ENCODE data around the gene GOLGA2. TPM values are rescaled to one million over a fixed set of nuclear protein-coding genes. Genes with fewer than 3 reads are reported as not detected.

GOLGA2 gene
- total RNA-seq, 1 donor from 2014 or later, result 35.9 TPM

DNA sequence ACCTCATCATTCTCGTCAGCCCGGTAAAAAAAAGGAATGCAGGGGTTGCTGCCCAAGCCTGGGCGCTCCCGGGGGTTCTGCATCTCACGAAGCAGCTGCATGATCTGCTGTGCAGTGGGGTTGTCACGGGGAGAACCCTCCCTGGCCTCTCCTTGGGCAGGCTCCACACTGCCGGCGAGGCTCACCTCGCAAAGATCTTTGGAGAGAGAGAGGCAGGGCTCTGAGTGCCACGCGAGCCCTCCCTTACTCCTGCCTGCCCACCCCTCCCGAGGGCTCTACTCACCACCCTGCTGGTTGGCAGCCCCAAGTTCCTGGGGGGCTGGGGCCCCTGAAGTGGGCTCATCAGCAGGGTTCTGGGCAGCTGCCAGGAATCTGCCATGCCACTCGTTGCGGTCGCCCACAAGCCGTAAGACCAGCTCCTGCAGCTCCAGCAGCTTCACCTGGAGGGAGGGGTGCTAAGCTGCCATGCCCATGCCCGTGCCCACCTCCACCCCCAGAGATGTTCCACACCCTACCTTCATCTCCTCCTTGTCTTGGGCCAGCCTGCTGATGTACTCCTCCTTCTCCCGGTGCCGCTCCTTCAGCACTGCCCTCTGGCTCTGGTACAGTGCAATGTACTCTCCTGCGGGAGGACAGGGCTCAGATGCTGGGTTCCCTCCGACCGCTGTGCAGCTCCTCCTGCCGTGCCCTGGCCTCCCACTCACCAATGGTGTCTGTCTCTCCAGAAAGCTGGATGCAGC lies 18.6 kb downstream of the GOLGA2 start:
- no peak for DNase-seq (ENCODE audit: low read depth)
- H3K4me3 ChIP-seq (ENCODE audit: low read depth, low read length), result no peak overlapping the region
- TF ChIP-seq CTCF (conservative IDR thresholded peaks at IDR 0.05; ENCODE audit: low read depth, low read length), result no peak

GRCh38 chr9:128254855-128255759 lies 20.7 kb downstream of the GOLGA2 start:
- DNase-seq (ENCODE audit: low read depth), result no peak
- H3K4me3 ChIP-seq (ENCODE audit: low read depth, low read length), result no peak overlapping the region
- TF ChIP-seq CTCF (conservative IDR thresholded peaks at IDR 0.05; ENCODE audit: low read depth, low read length), result peak; percentile 95

DNA sequence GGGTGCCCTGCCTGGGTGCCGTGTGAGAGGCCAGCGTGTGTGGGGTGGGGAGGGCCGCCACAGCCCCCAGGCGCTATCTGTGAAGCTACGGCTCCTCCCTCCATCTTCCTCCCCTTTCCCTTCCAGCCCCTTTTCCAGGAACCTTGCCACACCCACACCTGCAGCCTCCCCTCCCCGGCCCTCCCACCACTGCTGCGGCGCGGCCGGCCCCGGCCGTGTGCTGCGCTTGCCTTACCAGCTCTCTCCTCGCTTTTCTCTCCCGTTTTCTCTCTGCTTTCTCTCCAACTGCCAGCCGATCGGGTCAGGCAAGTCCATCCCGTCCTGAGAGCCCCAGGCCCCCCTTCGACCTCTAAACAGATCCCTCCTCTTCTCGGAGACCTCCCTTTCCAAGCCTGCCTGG lies 21.4 kb downstream of the GOLGA2 start:
- no peak for TF ChIP-seq CTCF (conservative IDR thresholded peaks at IDR 0.05; ENCODE audit: low read depth, low read length)
- no peak for DNase-seq (ENCODE audit: low read depth)
- no peak overlapping the region for H3K4me3 ChIP-seq (ENCODE audit: low read depth, low read length)

- no peak for TF ChIP-seq CTCF (conservative IDR thresholded peaks at IDR 0.05; ENCODE audit: low read depth, low read length)
Observed at GRCh38 chr9:128253991-128254346, 21.8 kb downstream of the GOLGA2 start.

DNA sequence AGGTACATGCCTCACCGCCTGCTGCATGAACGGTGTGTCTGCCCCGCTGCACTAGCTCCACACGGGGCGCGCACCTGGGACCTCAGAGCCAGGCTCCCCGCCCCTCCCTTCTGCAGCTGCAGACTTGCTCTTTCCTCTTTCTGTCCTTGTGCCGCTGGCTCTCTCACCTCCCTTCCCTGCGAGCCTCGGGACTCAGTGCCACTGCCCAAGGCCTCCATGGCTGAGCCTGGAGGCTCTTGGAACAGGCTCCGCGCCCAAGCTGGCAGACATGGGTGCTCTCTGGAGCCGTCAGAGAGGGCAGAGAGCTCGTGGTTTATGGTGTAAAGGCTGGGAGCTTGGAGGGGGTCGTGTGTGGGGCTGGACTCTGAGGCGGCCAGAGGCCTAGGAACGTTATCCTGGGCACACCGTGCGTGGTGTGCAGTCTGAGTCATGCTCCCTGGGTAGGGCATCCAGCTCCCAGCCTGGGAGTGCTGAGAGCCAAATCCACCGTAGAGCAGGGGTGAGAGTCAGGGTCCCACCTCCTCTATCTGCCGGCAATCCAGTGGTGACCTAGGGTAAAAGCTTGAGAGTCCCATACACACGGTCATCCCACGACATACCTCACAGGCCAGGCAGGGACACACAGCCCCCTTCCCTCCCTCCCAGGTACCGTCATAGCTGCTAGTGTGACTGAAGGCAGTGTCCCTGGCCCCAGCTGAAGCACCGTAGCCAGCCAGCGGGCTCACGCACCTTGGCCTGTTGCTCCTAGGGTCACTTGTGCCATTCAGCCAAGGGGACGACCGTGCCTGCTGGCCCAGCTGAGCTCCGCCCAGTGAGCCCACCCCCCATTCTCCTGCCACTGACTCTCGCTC lies 22.4 kb downstream of the GOLGA2 start:
- DNase-seq (ENCODE audit: low read depth), result no peak
- no peak overlapping the region for H3K4me3 ChIP-seq (ENCODE audit: low read depth, low read length)
- TF ChIP-seq CTCF (conservative IDR thresholded peaks at IDR 0.05; ENCODE audit: low read depth, low read length), result no peak

More at GRCh38 chr9:128253991-128254346, 21.8 kb downstream of the GOLGA2 start:
- no peak for DNase-seq (ENCODE audit: low read depth)
- no peak overlapping the region for H3K4me3 ChIP-seq (ENCODE audit: low read depth, low read length)

GRCh38 chr9:128252317-128253139 lies 23.3 kb downstream of the GOLGA2 start:
- no peak for DNase-seq (ENCODE audit: low read depth)
- H3K4me3 ChIP-seq (ENCODE audit: low read depth, low read length), result no peak overlapping the region
- no peak for TF ChIP-seq CTCF (conservative IDR thresholded peaks at IDR 0.05; ENCODE audit: low read depth, low read length)

Measured in epithelial cell of proximal tubule (primary cell).